ENCODE data around the gene CCDC57.
"Not testable (repeated sequence)": the region's sequence is repeated elsewhere in the genome, so short reads cannot be mapped to it uniquely, and the experiment has no call there.

The CCDC57 gene

DNA sequence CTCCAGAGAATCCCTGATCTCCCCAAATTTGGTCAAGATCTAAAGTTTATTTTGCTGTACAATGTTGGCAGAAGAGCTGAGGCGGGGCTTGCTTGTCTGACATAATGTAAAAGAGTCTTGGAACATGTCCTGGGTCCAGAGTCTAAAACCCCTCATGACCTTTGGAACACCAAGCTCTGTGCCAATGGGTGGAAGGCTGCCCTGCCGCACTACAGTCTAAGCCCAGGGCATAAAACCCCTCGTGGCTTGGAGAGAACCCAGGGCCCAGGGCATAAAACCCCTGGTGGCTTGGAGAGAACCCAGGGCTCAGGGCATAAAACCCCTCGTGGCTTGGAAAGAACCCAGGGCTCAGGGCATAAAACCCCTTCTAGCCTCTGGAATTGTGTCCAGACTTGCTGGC is 36.7 kb downstream of the CCDC57 start:
- H3K9ac ChIP-seq (ENCODE audit: low read length), result no peak overlapping the region
- H3K36me3 ChIP-seq (replicated peaks; ENCODE audit: insufficient read depth, low read length), result no peaks in the 10 kb centered on the region
- H3K9me3 ChIP-seq (replicated peaks; ENCODE audit: insufficient read depth, low read length), result no peaks in the 10 kb centered on the region
- no peak for DNase-seq
- no peaks in the 10 kb centered on the region for H4K20me1 ChIP-seq (ENCODE audit: insufficient read depth, low read length)
- H2AFZ ChIP-seq (ENCODE audit: low read length), result no peak overlapping the region
- no peak overlapping the region for H3K4me3 ChIP-seq (ENCODE audit: low read length)
- H3F3A ChIP-seq (ENCODE audit: insufficient read depth, low read length), result no peaks in the 10 kb centered on the region
- TF ChIP-seq EZH2phosphoT487 (IDR thresholded peaks at IDR 0.05; ENCODE audit: low read length), result no peak
- no peak for TF ChIP-seq EZH2 (optimal IDR thresholded peaks at IDR 0.05; ENCODE audit: low read depth, low read length)
- no peak for TF ChIP-seq CTCF (IDR thresholded peaks at IDR 0.05; ENCODE audit: low read length)
- no peak overlapping the region for H3K27ac ChIP-seq (ENCODE audit: low read length)
- no peaks in the 10 kb centered on the region for H3K79me2 ChIP-seq (ENCODE audit: low read length)
- no peak overlapping the region for H3K4me2 ChIP-seq (ENCODE audit: low read depth, low read length)
- H3K9me2 ChIP-seq (replicated peaks; ENCODE audit: insufficient read depth, low read length), result no peaks in the 10 kb centered on the region
- no peaks in the 10 kb centered on the region for H3K27me3 ChIP-seq (replicated peaks; ENCODE audit: insufficient read depth, low read length)
- no peaks in the 10 kb centered on the region for H3K4me1 ChIP-seq (ENCODE audit: low read length)

DNA sequence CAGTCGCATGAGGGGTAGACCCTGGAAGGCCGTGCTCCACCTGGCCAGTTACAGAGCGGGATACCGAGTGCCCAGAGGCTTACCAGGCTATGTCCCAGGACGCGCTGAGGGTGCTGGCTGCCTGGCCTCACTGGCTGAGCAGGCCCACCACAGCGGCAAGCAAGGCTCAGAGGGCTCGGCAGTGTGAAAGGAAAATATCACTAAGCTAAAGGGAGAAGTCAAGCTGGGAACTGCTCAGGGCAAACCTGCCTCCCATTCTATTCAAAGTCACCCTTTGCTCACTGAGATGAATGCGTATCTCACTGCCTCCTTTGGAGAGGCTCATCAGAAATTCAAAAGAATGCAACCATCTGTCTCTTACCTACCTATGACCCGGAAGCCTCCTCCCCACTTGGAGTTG is 37.4 kb downstream of the CCDC57 start:
- H3K9me2 ChIP-seq (replicated peaks; ENCODE audit: insufficient read depth, low read length), result no peaks in the 10 kb centered on the region
- no peak overlapping the region for H3K4me3 ChIP-seq (ENCODE audit: low read length)
- no peak overlapping the region for H3K9ac ChIP-seq (ENCODE audit: low read length)
- no peak overlapping the region for H2AFZ ChIP-seq (ENCODE audit: low read length)
- H4K20me1 ChIP-seq (ENCODE audit: insufficient read depth, low read length), result no peaks in the 10 kb centered on the region
- TF ChIP-seq EZH2phosphoT487 (IDR thresholded peaks at IDR 0.05; ENCODE audit: low read length), result no peak
- TF ChIP-seq EZH2 (optimal IDR thresholded peaks at IDR 0.05; ENCODE audit: low read depth, low read length), result no peak
- TF ChIP-seq CTCF (IDR thresholded peaks at IDR 0.05; ENCODE audit: low read length), result no peak
- H3K9me3 ChIP-seq (replicated peaks; ENCODE audit: insufficient read depth, low read length), result no peaks in the 10 kb centered on the region
- H3K79me2 ChIP-seq (ENCODE audit: low read length), result no peaks in the 10 kb centered on the region
- H3K36me3 ChIP-seq (replicated peaks; ENCODE audit: insufficient read depth, low read length), result no peaks in the 10 kb centered on the region
- H3K27ac ChIP-seq (ENCODE audit: low read length), result no peak overlapping the region
- H3K27me3 ChIP-seq (replicated peaks; ENCODE audit: insufficient read depth, low read length), result no peaks in the 10 kb centered on the region
- H3K4me1 ChIP-seq (ENCODE audit: low read length), result no peaks in the 10 kb centered on the region
- no peak overlapping the region for H3K4me2 ChIP-seq (ENCODE audit: low read depth, low read length)
- no peak for DNase-seq
- no peaks in the 10 kb centered on the region for H3F3A ChIP-seq (ENCODE audit: insufficient read depth, low read length)

- H2AFZ ChIP-seq (ENCODE audit: low read length); H3K4me2 ChIP-seq (ENCODE audit: low read depth, low read length); H3K36me3 ChIP-seq (replicated peaks; ENCODE audit: insufficient read depth, low read length); H3K27me3 ChIP-seq (replicated peaks; ENCODE audit: insufficient read depth, low read length); H3K4me1 ChIP-seq (ENCODE audit: low read length); H3K9me2 ChIP-seq (replicated peaks; ENCODE audit: insufficient read depth, low read length); H3K79me2 ChIP-seq (ENCODE audit: low read length); H3K4me3 ChIP-seq (ENCODE audit: low read length); H3K9ac ChIP-seq (ENCODE audit: low read length); H4K20me1 ChIP-seq (ENCODE audit: insufficient read depth, low read length); DNase-seq; H3K27ac ChIP-seq (ENCODE audit: low read length); H3K9me3 ChIP-seq (replicated peaks; ENCODE audit: insufficient read depth, low read length); H3F3A ChIP-seq (ENCODE audit: insufficient read depth, low read length): not testable (repeated sequence)
These were observed 38.4 kb downstream of the CCDC57 start for GRCh38 chr17:82174042-82174857.

DNA sequence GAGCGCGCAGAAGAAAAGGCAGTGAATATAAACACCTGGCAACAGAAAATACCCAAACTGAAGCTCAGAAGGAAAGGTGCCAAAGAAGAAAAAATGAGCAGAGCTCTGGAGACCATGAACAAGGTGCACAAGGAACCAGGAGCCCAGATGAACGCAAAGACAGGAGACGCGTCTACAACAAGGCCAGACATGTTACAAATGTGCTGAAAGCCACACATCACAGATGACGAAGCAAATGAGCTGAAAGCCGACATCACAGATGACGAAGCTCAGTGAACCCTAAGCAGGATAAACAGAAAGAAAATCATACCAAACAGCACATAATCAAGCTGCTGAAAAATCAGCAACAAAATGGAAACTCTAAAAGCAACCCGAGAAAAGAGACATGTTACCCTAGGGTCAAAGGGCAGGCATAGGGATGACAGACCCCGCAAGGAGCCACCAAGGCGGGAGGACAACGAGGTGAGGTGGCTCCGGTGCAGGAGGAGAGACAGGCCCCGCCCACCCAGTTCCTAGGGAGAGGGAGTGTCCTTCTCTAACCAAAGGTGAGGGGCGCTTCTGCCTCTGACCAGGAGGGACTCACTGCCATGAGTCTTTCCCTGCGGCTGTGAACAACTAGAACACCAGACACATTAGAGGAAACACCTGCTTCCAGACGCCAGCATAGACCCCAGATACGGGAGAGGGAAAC is 39.1 kb downstream of the CCDC57 start:
- Histone ChIP-seq H2AFZ (ENCODE audit: low read length) (no peak overlapping the region), H3K79me2 (ENCODE audit: low read length) (no peaks in the 10 kb centered on the region), H4K20me1 (ENCODE audit: insufficient read depth, low read length) (no peaks in the 10 kb centered on the region), H3K36me3 (replicated peaks; ENCODE audit: insufficient read depth, low read length) (no peaks in the 10 kb centered on the region), H3K9me2 (replicated peaks; ENCODE audit: insufficient read depth, low read length) (no peaks in the 10 kb centered on the region), H3K4me3 (ENCODE audit: low read length) (no peak overlapping the region), H3K27me3 (replicated peaks; ENCODE audit: insufficient read depth, low read length) (no peaks in the 10 kb centered on the region), H3K9ac (ENCODE audit: low read length) (no peak overlapping the region), H3K9me3 (replicated peaks; ENCODE audit: insufficient read depth, low read length) (no peaks in the 10 kb centered on the region), H3K4me2 (ENCODE audit: low read depth, low read length) (no peak overlapping the region), H3K4me1 (ENCODE audit: low read length) (no peaks in the 10 kb centered on the region), H3K27ac (ENCODE audit: low read length) (no peak overlapping the region), H3F3A (ENCODE audit: insufficient read depth, low read length) (no peaks in the 10 kb centered on the region)
- DNase-seq, result no peak
- TF ChIP-seq EZH2phosphoT487 (IDR thresholded peaks at IDR 0.05; ENCODE audit: low read length) (no peak), EZH2 (optimal IDR thresholded peaks at IDR 0.05; ENCODE audit: low read depth, low read length) (no peak), CTCF (IDR thresholded peaks at IDR 0.05; ENCODE audit: low read length) (no peak)

All from MM.1S (cell line).